Chondrocyte (in vitro differentiated cells): ENCODE results near the gene RMDN2. TPM values are rescaled to one million over a fixed set of nuclear protein-coding genes. Genes with fewer than 3 reads are reported as not detected.
A peak's percentile ranks its signal among the peaks of the same experiment; 100 is the strongest.

Experiments
- DNase-seq: peaks from one replicate; pipeline ENCODE4 v3.0.0; 2021; ENCODE audit warnings: mixed read lengths, low spot score
- H3K27ac Mint-ChIP-seq: one replicate; pipeline ENCODE4 v1.8.0; 2021; ENCODE audit warnings: mild to moderate bottlenecking, moderate library complexity, mixed read lengths; ENCODE audit not compliant: unreplicated experiment
- H3K27me3 Mint-ChIP-seq: 2 replicates; pipeline ENCODE4 v1.8.0; 2021; ENCODE audit warnings: low read depth, mixed read lengths
- H3K36me3 Mint-ChIP-seq: 2 replicates; pipeline ENCODE4 v1.8.0; 2021; ENCODE audit warnings: low read depth, mixed read lengths
- H3K4me1 Mint-ChIP-seq: 2 replicates; pipeline ENCODE4 v1.8.0; 2021; ENCODE audit warnings: low read depth, mild to moderate bottlenecking, mixed read lengths
- H3K4me3 Mint-ChIP-seq: one replicate; pipeline ENCODE4 v1.8.0; 2021; ENCODE audit warnings: mild to moderate bottlenecking, moderate library complexity, mixed read lengths; ENCODE audit not compliant: unreplicated experiment
- H3K9me3 Mint-ChIP-seq: 2 replicates; pipeline ENCODE4 v1.8.0; 2021; ENCODE audit warnings: low read depth, mixed read lengths
- total RNA-seq: library from RNA; stranded (reverse); gene quantifications from 3 replicates; pipeline ENCODE4 v1.2.1, GENCODE V29; 2021
- TF ChIP-seq, protein P1 (sequence below): fragments of 200-600 bp; sonication (generic); IDR thresholded peaks from 2 replicates; pipeline ENCODE4 v1.5.0; 2021; ENCODE audit warnings: antibody characterized with exemption, mild to moderate bottlenecking, moderate library complexity

RMDN2 gene
- total RNA-seq, 1 donor from 2014 or later, result 8.1 TPM

GRCh38 chr2:37895140-37895539, 29.9 kb upstream of the RMDN2 start:
- H3K4me3 Mint-ChIP-seq, result no peak overlapping the region
- H3K27ac Mint-ChIP-seq, result peak overlapping the region; percentile 53
- DNase-seq, result no peak
- no peaks in the 10 kb centered on the region for H3K27me3 Mint-ChIP-seq
- H3K9me3 Mint-ChIP-seq, result no peaks in the 10 kb centered on the region
- H3K4me1 Mint-ChIP-seq, result peaks cover 43% of the 10 kb centered on the region
- TF ChIP-seq, protein P1, sequence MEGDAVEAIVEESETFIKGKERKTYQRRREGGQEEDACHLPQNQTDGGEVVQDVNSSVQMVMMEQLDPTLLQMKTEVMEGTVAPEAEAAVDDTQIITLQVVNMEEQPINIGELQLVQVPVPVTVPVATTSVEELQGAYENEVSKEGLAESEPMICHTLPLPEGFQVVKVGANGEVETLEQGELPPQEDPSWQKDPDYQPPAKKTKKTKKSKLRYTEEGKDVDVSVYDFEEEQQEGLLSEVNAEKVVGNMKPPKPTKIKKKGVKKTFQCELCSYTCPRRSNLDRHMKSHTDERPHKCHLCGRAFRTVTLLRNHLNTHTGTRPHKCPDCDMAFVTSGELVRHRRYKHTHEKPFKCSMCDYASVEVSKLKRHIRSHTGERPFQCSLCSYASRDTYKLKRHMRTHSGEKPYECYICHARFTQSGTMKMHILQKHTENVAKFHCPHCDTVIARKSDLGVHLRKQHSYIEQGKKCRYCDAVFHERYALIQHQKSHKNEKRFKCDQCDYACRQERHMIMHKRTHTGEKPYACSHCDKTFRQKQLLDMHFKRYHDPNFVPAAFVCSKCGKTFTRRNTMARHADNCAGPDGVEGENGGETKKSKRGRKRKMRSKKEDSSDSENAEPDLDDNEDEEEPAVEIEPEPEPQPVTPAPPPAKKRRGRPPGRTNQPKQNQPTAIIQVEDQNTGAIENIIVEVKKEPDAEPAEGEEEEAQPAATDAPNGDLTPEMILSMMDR, result no peak
- H3K36me3 Mint-ChIP-seq, result no peaks in the 10 kb centered on the region

- TF ChIP-seq, protein P1, result peak; percentile 45
- Mint-ChIP-seq H3K4me3 (no peak overlapping the region), H3K4me1 (peaks cover 41% of the 10 kb centered on the region), H3K27ac (no peak overlapping the region), H3K36me3 (no peaks in the 10 kb centered on the region), H3K27me3 (no peaks in the 10 kb centered on the region), H3K9me3 (peaks cover 4% of the 10 kb centered on the region)
- DNase-seq, result no peak
Measured at GRCh38 chr2:37896319-37896718, 28.8 kb upstream of the RMDN2 start.

GRCh38 chr2:37897511-37897910, 27.6 kb upstream of the RMDN2 start:
- H3K9me3 Mint-ChIP-seq, result peaks cover 5% of the 10 kb centered on the region
- H3K4me1 Mint-ChIP-seq, result peaks cover 30% of the 10 kb centered on the region
- no peaks in the 10 kb centered on the region for H3K36me3 Mint-ChIP-seq
- H3K27ac Mint-ChIP-seq, result no peak overlapping the region
- DNase-seq, result no peak
- H3K4me3 Mint-ChIP-seq, result no peak overlapping the region
- H3K27me3 Mint-ChIP-seq, result no peaks in the 10 kb centered on the region
- TF ChIP-seq, protein P1, result no peak

GRCh38 chr2:37898448-37898847, 26.6 kb upstream of the RMDN2 start:
- Mint-ChIP-seq H3K9me3 (peaks cover 5% of the 10 kb centered on the region), H3K27ac (no peak overlapping the region), H3K36me3 (no peaks in the 10 kb centered on the region), H3K4me3 (no peak overlapping the region), H3K27me3 (no peaks in the 10 kb centered on the region), H3K4me1 (peaks cover 20% of the 10 kb centered on the region)
- DNase-seq, result no peak
- TF ChIP-seq, protein P1, result no peak

- TF ChIP-seq, protein P1, result no peak
- no peak for DNase-seq
- H3K27ac Mint-ChIP-seq, result no peak overlapping the region
- H3K27me3 Mint-ChIP-seq, result no peaks in the 10 kb centered on the region
- no peaks in the 10 kb centered on the region for H3K36me3 Mint-ChIP-seq
- no peaks in the 10 kb centered on the region for H3K4me1 Mint-ChIP-seq
- peaks cover 5% of the 10 kb centered on the region for H3K9me3 Mint-ChIP-seq
- H3K4me3 Mint-ChIP-seq, result no peak overlapping the region
Measured at GRCh38 chr2:37902991-37903390, 22.1 kb upstream of the RMDN2 start.
